Transverse colon (tissue), 4 donors: Measurements from ENCODE around the gene CDHR2. TPM values are rescaled to one million over a fixed set of nuclear protein-coding genes. Genes with fewer than 3 reads are reported as not detected.

ENCODE experiments used
- DNase-seq: peaks from one replicate; pipeline ENCODE4 v3.0.0-alpha.2; 2019
- H3K27ac ChIP-seq, 4 donors: fragments of 200-600 bp; sonication (generic); 2 replicates each; pipeline ENCODE4 v1.5.1; 2016 to 2018; ENCODE audit warnings: inconsistent platforms in 4 of 4
- H3K27me3 ChIP-seq: fragments of 200-600 bp; sonication (generic); 2 replicates; pipeline ENCODE4 v1.5.1; 2017; ENCODE audit warnings: inconsistent platforms
- H3K36me3 ChIP-seq, 4 donors: fragments of 200-600 bp; sonication (generic); 2 replicates each; pipeline ENCODE4 v1.5.1; 2017 to 2019; ENCODE audit warnings: inconsistent platforms in 4 of 4
- H3K4me1 ChIP-seq, 4 donors: fragments of 200-600 bp; sonication (generic); 2 replicates each; pipeline ENCODE4 v1.5.1; 2017 to 2020; ENCODE audit warnings: inconsistent platforms in 4 of 4
- H3K4me3 ChIP-seq, 4 donors: fragments of 200-600 bp; sonication (generic); 1 replicate in 1 of 4; 2 replicates in 3 of 4; pipeline versions ENCODE4 v1.5.1 to v1.6.1; 2017 to 2019; ENCODE audit warnings: inconsistent platforms in 4 of 4
- H3K9me3 ChIP-seq, 2 donors: fragments of 200-600 bp; sonication (generic); 2 replicates each; pipeline ENCODE4 v1.5.1; 2017 to 2019; ENCODE audit warnings: inconsistent platforms in 2 of 2
- EP300 ChIP-seq: sonication (generic); formaldehyde crosslinking; IDR thresholded peaks from one replicate; pipeline ENCODE4 v1.6.1; 2017; ENCODE audit warnings: antibody characterized with exemption, low read depth
- POLR2A ChIP-seq: fragments of 450-650 bp; IDR thresholded peaks from one replicate; pipeline ENCODE4 v1.6.1; 2016; ENCODE audit warnings: antibody characterized with exemption, mild to moderate bottlenecking, moderate library complexity
- POLR2AphosphoS5 ChIP-seq, 3 donors: sonication (generic); formaldehyde crosslinking; IDR thresholded peaks; one replicate each; pipeline ENCODE4 v1.6.1; 2016; ENCODE audit warnings: antibody characterized with exemption in 3 of 3
- WGBS, 2 donors: methylation state at CpG; one replicate each; pipeline ENCODE4 v1.1.5; 2018; ENCODE audit warnings: low coverage in 1 of 2; 5-methylcytosine and 5-hydroxymethylcytosine counted together
- in situ Hi-C, 4 donors: fragments of 200-750 bp; cut with MboI; loops; one replicate each; pipeline versions ENCODE4 v1.15.0 to v1.15.1; 2017; ENCODE audit warnings: low sequenced_read_pairs in 3 of 4, low pct_ligation_motif_present in 1 of 4, low pct_unique_long_range_greater_than_20kb in 1 of 4
- intact Hi-C: fragments of 100-400 bp; cut with DNase I; formaldehyde crosslinking; loops from one replicate; pipeline ENCODE4 v1.15.1; 2023; ENCODE audit warnings: low total_unique reads
- total RNA-seq, 4 donors: library from RNA; depleted of rRNA; stranded (reverse); fragments of >200 nt; gene quantifications; one replicate each; pipeline ENCODE4 v1.1.0, GENCODE V29; 2016
- TF ChIP-seq, protein P1 (sequence below), 5 experiments: fragments of 200-600 bp in 3 of 5; fragments of 450-650 bp in 2 of 5; sonication (generic) in 3 of 5; IDR thresholded peaks; 1 replicate in 2 of 5; 2 replicates in 3 of 5; pipeline ENCODE4 v1.5.1; 2016 to 2017; ENCODE audit warnings: antibody characterized with exemption in 5 of 5, inconsistent platforms in 3 of 5, mild to moderate bottlenecking in 2 of 5, moderate library complexity in 1 of 5

CDHR2 gene
- total RNA-seq, 4 donors from 2014 or later: 15.5 to 257 (median 104) TPM

- no peak overlapping the region for H3K27ac ChIP-seq
- 0 to 87% methylated on average over 1 to 7 of the region's 7 CpGs for WGBS, 2 donors
- in situ Hi-C loops (no loop called here), intact Hi-C loops (no loop called here)
- no peaks in the 10 kb centered on the region for H3K36me3 ChIP-seq
- no peaks in the 10 kb centered on the region for H3K9me3 ChIP-seq
- TF ChIP-seq POLR2AphosphoS5 (IDR thresholded peaks at IDR 0.05) (no peak), POLR2A (no peak), EP300 (no peak)
- TF ChIP-seq, protein P1, sequence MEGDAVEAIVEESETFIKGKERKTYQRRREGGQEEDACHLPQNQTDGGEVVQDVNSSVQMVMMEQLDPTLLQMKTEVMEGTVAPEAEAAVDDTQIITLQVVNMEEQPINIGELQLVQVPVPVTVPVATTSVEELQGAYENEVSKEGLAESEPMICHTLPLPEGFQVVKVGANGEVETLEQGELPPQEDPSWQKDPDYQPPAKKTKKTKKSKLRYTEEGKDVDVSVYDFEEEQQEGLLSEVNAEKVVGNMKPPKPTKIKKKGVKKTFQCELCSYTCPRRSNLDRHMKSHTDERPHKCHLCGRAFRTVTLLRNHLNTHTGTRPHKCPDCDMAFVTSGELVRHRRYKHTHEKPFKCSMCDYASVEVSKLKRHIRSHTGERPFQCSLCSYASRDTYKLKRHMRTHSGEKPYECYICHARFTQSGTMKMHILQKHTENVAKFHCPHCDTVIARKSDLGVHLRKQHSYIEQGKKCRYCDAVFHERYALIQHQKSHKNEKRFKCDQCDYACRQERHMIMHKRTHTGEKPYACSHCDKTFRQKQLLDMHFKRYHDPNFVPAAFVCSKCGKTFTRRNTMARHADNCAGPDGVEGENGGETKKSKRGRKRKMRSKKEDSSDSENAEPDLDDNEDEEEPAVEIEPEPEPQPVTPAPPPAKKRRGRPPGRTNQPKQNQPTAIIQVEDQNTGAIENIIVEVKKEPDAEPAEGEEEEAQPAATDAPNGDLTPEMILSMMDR (IDR thresholded peaks at IDR 0.05): no peak
- no peaks in the 10 kb centered on the region for H3K4me1 ChIP-seq
- H3K4me3 ChIP-seq: no peak overlapping the region
- no peaks in the 10 kb centered on the region for H3K27me3 ChIP-seq
- DNase-seq: no peak
These were observed 27.9 kb upstream of the CDHR2 start for GRCh38 chr5:176521286-176521685.

DNA sequence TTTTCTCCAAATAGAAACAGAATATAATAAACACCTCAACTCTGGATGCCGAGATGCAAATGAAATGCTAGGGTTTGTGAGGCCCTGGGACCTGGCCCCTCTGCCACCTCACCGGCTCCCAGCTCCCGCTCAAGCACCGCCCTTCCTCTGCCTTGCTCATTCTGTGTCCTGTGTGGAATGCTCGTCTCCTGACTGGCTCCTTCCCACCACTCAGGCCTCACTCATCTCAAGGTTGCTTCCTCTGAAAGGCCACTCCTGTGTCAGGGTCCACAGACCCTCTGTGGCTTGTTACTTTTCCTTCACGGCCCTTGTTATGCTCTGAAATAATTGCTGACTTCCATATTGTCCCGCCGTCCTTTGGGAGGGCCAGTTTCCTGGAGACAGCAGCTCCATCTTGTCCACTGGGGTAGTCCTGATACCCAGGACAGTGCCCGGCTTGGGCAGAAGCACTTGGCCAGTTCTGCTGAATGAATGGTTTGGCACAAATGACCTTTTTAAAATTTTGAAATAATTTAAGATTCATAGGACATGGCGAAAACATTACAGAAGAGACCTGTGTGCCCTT lies 27.4 kb upstream of the CDHR2 start:
- no peak for DNase-seq
- 60 to 82% methylated on average over 6 to 10 of the region's 10 CpGs for WGBS, 2 donors
- Histone ChIP-seq H3K36me3 (no peaks in the 10 kb centered on the region), H3K4me3 (no peak overlapping the region), H3K9me3 (no peaks in the 10 kb centered on the region), H3K27ac (no peak overlapping the region), H3K27me3 (no peaks in the 10 kb centered on the region), H3K4me1 (no peaks in the 10 kb centered on the region)
- in situ Hi-C loops: no loop called here
- TF ChIP-seq EP300 (no peak), POLR2AphosphoS5 (IDR thresholded peaks at IDR 0.05) (no peak), POLR2A (no peak)
- TF ChIP-seq, protein P1 (IDR thresholded peaks at IDR 0.05): no peak
- intact Hi-C loops: no loop called here

DNA sequence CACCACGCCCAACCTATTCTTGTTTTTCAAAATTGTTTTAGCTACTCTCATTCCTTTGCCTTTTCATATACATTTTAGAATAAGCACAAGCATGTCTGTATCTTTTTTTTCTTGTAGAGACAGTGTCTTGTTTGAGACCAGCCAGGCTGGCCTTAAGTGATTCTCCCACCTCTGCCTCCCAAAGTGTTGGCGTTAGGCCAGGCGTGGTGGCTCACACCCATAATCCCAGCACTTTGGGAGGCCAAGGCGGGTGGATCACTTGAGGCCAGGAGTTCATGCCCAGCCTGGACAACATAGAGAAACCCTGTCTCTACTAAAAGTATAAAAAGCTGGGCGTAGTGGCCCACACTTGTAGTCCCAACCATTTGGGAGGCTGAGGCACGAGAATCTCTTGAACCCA lies 25.0 kb upstream of the CDHR2 start:
- intact Hi-C loops (no loop called here), in situ Hi-C loops (no loop called here)
- TF ChIP-seq POLR2AphosphoS5 (IDR thresholded peaks at IDR 0.05): no peak
- TF ChIP-seq, protein P1 (IDR thresholded peaks at IDR 0.05): no peak
- Histone ChIP-seq H3K27ac (no peak overlapping the region), H3K36me3 (peaks cover 0 to 11% (median 4%) of the 10 kb centered on the region in 4 donors), H3K27me3 (no peaks in the 10 kb centered on the region), H3K4me3 (no peak overlapping the region), H3K4me1 (no peaks in the 10 kb centered on the region), H3K9me3 (no peaks in the 10 kb centered on the region)
- DNase-seq: no peak
- WGBS, 2 donors: 80 to 82% methylated on average over 1 to 6 of the region's 6 CpGs

DNA sequence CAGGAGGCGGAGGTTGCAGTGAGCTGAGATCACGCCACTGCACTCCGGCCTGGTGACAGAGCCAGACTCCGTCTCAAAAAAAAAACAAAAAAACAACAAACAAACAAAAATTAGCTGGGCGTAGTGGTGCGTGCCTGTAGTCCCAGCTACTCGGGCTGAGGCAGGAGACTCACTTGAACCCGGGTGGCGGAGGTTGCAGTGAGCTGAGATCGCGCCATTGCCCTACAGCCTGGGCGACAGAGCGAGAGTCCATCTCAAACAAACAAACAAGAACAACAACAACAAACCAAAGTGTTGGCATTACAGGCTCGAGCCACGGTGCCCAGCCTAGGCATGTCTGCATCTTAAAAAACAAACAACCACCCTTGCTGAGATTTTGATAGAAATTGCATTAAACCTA lies 24.2 kb upstream of the CDHR2 start:
- in situ Hi-C loops (no loop called here), intact Hi-C loops (no loop called here)
- no peak for TF ChIP-seq POLR2AphosphoS5 (IDR thresholded peaks at IDR 0.05)
- no peak for TF ChIP-seq EP300
- no peak for TF ChIP-seq POLR2A
- TF ChIP-seq, protein P1 (IDR thresholded peaks at IDR 0.05): no peak
- Histone ChIP-seq H3K9me3 (no peaks in the 10 kb centered on the region), H3K4me3 (no peak overlapping the region), H3K27me3 (no peaks in the 10 kb centered on the region), H3K36me3 (peaks cover 0 to 18% (median 7%) of the 10 kb centered on the region in 4 donors), H3K27ac (no peak overlapping the region), H3K4me1 (no peaks in the 10 kb centered on the region)
- WGBS, 2 donors: 84 to 100% methylated on average over 8 to 15 of the region's 15 CpGs
- DNase-seq: no peak
